Neural progenitor cell (in vitro differentiated cells): ENCODE measurements around the gene CIAPIN1. TPM values are rescaled to one million over a fixed set of nuclear protein-coding genes. Genes with fewer than 3 reads are reported as not detected.
A peak's percentile ranks its signal among the peaks of the same experiment; 100 is the strongest.

ENCODE experiments used
- DNase-seq: peaks from one replicate; pipeline ENCODE4 v3.0.0-alpha.2; 2016; ENCODE audit warnings: low spot score
- H2AFZ ChIP-seq: fragments of 200-600 bp; sonication (generic); replicated peaks from 2 replicates; pipeline ENCODE4 v1.6.1; 2016; ENCODE audit warnings: antibody characterized with exemption
- H3F3A ChIP-seq: fragments of 200-600 bp; sonication (generic); 2 replicates; pipeline ENCODE4 v1.6.1; 2016; ENCODE audit warnings: antibody characterized with exemption, low read depth
- H3K27ac ChIP-seq: fragments of 200-600 bp; sonication (generic); 2 replicates; pipeline ENCODE4 v1.5.1; 2016; ENCODE audit warnings: mild to moderate bottlenecking
- H3K27me3 ChIP-seq: fragments of 200-600 bp; sonication (generic); 2 replicates; pipeline ENCODE4 v1.6.1; 2016; ENCODE audit warnings: mild to moderate bottlenecking, moderate library complexity
- H3K36me3 ChIP-seq: fragments of 200-600 bp; sonication (generic); 2 replicates; pipeline ENCODE4 v1.5.1; 2016
- H3K4me1 ChIP-seq: fragments of 200-600 bp; sonication (generic); 2 replicates; pipeline ENCODE4 v1.6.1; 2016; ENCODE audit warnings: mixed run types
- H3K4me2 ChIP-seq: fragments of 200-600 bp; sonication (generic); 2 replicates; pipeline ENCODE4 v1.6.1; 2016
- H3K4me3 ChIP-seq: fragments of 200-600 bp; sonication (generic); 2 replicates; pipeline ENCODE4 v1.5.1; 2016
- H3K79me2 ChIP-seq: fragments of 200-600 bp; sonication (generic); 2 replicates; pipeline ENCODE4 v1.6.1; 2016; ENCODE audit warnings: low read depth
- H3K9ac ChIP-seq: fragments of 200-600 bp; sonication (generic); 2 replicates; pipeline ENCODE4 v1.6.1; 2016
- H3K9me3 ChIP-seq: fragments of 200-600 bp; sonication (generic); 2 replicates; pipeline ENCODE4 v1.5.1; 2016; ENCODE audit warnings: low read depth
- H4K20me1 ChIP-seq: fragments of 200-600 bp; sonication (generic); 2 replicates; pipeline ENCODE4 v1.6.1; 2016; ENCODE audit warnings: low read depth
- H3K27ac Mint-ChIP-seq: 3 replicates; pipeline ENCODE4 v1.8.0; 2021; ENCODE audit warnings: mixed read lengths
- H3K27me3 Mint-ChIP-seq: 2 replicates; pipeline ENCODE4 v1.8.0; 2022; ENCODE audit warnings: low read depth, mild to moderate bottlenecking, inconsistent platforms, moderate library complexity, mixed read lengths; ENCODE audit not compliant: insufficient read depth
- H3K36me3 Mint-ChIP-seq: 3 replicates; pipeline ENCODE4 v1.8.0; 2021; ENCODE audit warnings: mixed read lengths
- H3K4me1 Mint-ChIP-seq: 3 replicates; pipeline ENCODE4 v1.8.0; 2021; ENCODE audit warnings: mixed read lengths
- H3K4me3 Mint-ChIP-seq: 3 replicates; pipeline ENCODE4 v1.8.0; 2021; ENCODE audit warnings: mild to moderate bottlenecking, moderate library complexity, mixed read lengths
- H3K9me3 Mint-ChIP-seq: 3 replicates; pipeline ENCODE4 v1.8.0; 2020; ENCODE audit warnings: mixed read lengths
- CTCF ChIP-seq: fragments of 200-600 bp; sonication (generic); IDR thresholded peaks from 2 replicates; pipeline ENCODE4 v1.5.1; 2017; ENCODE audit warnings: antibody characterized with exemption, mild to moderate bottlenecking
- EZH2 ChIP-seq: fragments of 200-600 bp; sonication (generic); IDR thresholded peaks from 2 replicates; pipeline ENCODE4 v1.6.1; 2017; ENCODE audit warnings: antibody characterized with exemption, mild to moderate bottlenecking, moderate library complexity
- EZH2phosphoT487 ChIP-seq: fragments of 200-600 bp; sonication (generic); IDR thresholded peaks from 2 replicates; pipeline ENCODE4 v1.6.1; 2017; ENCODE audit warnings: antibody characterized with exemption
- total RNA-seq: library from RNA; depleted of rRNA; stranded (reverse); fragments of >200 nt; gene quantifications from 2 replicates; pipeline ENCODE4 v1.2.3, GENCODE V29; 2015; ENCODE audit warnings: low replicate concordance

The CIAPIN1 gene
- total RNA-seq, 1 donor from 2014 or later: 89.2 TPM

GRCh38 chr16:57468346-57468745, 21.2 kb upstream of the CIAPIN1 start:
- no peaks in the 10 kb centered on the region for H3K27me3 ChIP-seq
- peaks cover 28% of the 10 kb centered on the region for H4K20me1 ChIP-seq
- H2AFZ ChIP-seq: no peak overlapping the region
- H3K4me3 ChIP-seq: no peak overlapping the region
- no peak overlapping the region for H3K4me2 ChIP-seq
- H3K4me1 ChIP-seq: peaks cover 8% of the 10 kb centered on the region
- no peak overlapping the region for H3K4me3 Mint-ChIP-seq
- no peak for TF ChIP-seq EZH2
- TF ChIP-seq CTCF: no peak
- TF ChIP-seq EZH2phosphoT487: no peak
- H3K27ac Mint-ChIP-seq: no peak overlapping the region
- DNase-seq: no peak
- H3K79me2 ChIP-seq: peaks cover 19% of the 10 kb centered on the region
- no peak overlapping the region for H3K27ac ChIP-seq
- H3K4me1 Mint-ChIP-seq: peaks cover 12% of the 10 kb centered on the region
- no peaks in the 10 kb centered on the region for H3K9me3 ChIP-seq
- H3K9ac ChIP-seq: no peak overlapping the region
- H3K36me3 Mint-ChIP-seq: peaks cover 34% of the 10 kb centered on the region
- H3K36me3 ChIP-seq: no peaks in the 10 kb centered on the region
- H3F3A ChIP-seq: peaks cover 15% of the 10 kb centered on the region
- H3K9me3 Mint-ChIP-seq: no peaks in the 10 kb centered on the region
- H3K27me3 Mint-ChIP-seq: peaks cover 4% of the 10 kb centered on the region

- Histone ChIP-seq H3K27me3 (no peaks in the 10 kb centered on the region), H4K20me1 (peaks cover 12% of the 10 kb centered on the region), H3F3A (peaks cover 3% of the 10 kb centered on the region), H3K4me1 (peaks cover 6% of the 10 kb centered on the region), H3K79me2 (peaks cover 27% of the 10 kb centered on the region), H2AFZ (no peak overlapping the region), H3K27ac (no peak overlapping the region), H3K36me3 (no peaks in the 10 kb centered on the region), H3K9ac (no peak overlapping the region), H3K4me2 (no peak overlapping the region), H3K9me3 (no peaks in the 10 kb centered on the region), H3K4me3 (no peak overlapping the region)
- Mint-ChIP-seq H3K4me1 (peaks cover 12% of the 10 kb centered on the region), H3K4me3 (peak overlapping the region; percentile 100), H3K9me3 (no peaks in the 10 kb centered on the region), H3K36me3 (peaks cover 28% of the 10 kb centered on the region), H3K27me3 (no peaks in the 10 kb centered on the region), H3K27ac (no peak overlapping the region)
- TF ChIP-seq EZH2phosphoT487 (no peak), CTCF (no peak), EZH2 (no peak)
- DNase-seq: no peak
Observed at GRCh38 chr16:57464523-57464922, 17.3 kb upstream of the CIAPIN1 start.

GRCh38 chr16:57462978-57463362, 15.8 kb upstream of the CIAPIN1 start:
- no peaks in the 10 kb centered on the region for H3K9me3 Mint-ChIP-seq
- H3F3A ChIP-seq: peaks cover 3% of the 10 kb centered on the region
- TF ChIP-seq EZH2phosphoT487 (no peak), CTCF (no peak), EZH2 (no peak)
- peak; percentile 43 for DNase-seq
- no peaks in the 10 kb centered on the region for H3K27me3 Mint-ChIP-seq
- peak overlapping the region; percentile 87 for H3K27ac Mint-ChIP-seq
- H3K27me3 ChIP-seq: no peaks in the 10 kb centered on the region
- no peak overlapping the region for H3K27ac ChIP-seq
- no peak overlapping the region for H2AFZ ChIP-seq
- peak overlapping the region; percentile 79 for H3K4me3 ChIP-seq
- H3K4me1 ChIP-seq: peaks cover 6% of the 10 kb centered on the region
- H3K4me3 Mint-ChIP-seq: peak overlapping the region; percentile 100
- H3K9ac ChIP-seq: peak overlapping the region; percentile 89
- no peaks in the 10 kb centered on the region for H3K9me3 ChIP-seq
- H3K36me3 ChIP-seq: no peaks in the 10 kb centered on the region
- peaks cover 27% of the 10 kb centered on the region for H3K79me2 ChIP-seq
- H3K36me3 Mint-ChIP-seq: peaks cover 18% of the 10 kb centered on the region
- peaks cover 12% of the 10 kb centered on the region for H3K4me1 Mint-ChIP-seq
- H3K4me2 ChIP-seq: peak overlapping the region; percentile 90
- H4K20me1 ChIP-seq: peaks cover 5% of the 10 kb centered on the region
